ENCODE results near the gene GRIFIN.

GRIFIN gene

GRCh38 chr7:2433713-2434550 lies 42.3 kb downstream of the GRIFIN start:
- no peak for DNase-seq (ENCODE audit: low spot score)

GRCh38 chr7:2432910-2433712 lies 43.1 kb downstream of the GRIFIN start:
- DNase-seq (ENCODE audit: low spot score) = no peak

GRCh38 chr7:2431260-2431867 lies 44.8 kb downstream of the GRIFIN start:
- no peak for DNase-seq (ENCODE audit: low spot score)

- no peak for DNase-seq (ENCODE audit: low spot score)
Measured at GRCh38 chr7:2425749-2426148, 50.4 kb downstream of the GRIFIN start.

Measured in SK-N-DZ (cell line).